NCI-H2081 (cell line): Measurements from ENCODE around the gene DGKQ.

Experiments used
- DNase-seq, 2 experiments: peaks; one replicate each; lab custom pipeline; 2025; lab: John Stamatoyannopoulos, UW

The DGKQ gene, protein sequence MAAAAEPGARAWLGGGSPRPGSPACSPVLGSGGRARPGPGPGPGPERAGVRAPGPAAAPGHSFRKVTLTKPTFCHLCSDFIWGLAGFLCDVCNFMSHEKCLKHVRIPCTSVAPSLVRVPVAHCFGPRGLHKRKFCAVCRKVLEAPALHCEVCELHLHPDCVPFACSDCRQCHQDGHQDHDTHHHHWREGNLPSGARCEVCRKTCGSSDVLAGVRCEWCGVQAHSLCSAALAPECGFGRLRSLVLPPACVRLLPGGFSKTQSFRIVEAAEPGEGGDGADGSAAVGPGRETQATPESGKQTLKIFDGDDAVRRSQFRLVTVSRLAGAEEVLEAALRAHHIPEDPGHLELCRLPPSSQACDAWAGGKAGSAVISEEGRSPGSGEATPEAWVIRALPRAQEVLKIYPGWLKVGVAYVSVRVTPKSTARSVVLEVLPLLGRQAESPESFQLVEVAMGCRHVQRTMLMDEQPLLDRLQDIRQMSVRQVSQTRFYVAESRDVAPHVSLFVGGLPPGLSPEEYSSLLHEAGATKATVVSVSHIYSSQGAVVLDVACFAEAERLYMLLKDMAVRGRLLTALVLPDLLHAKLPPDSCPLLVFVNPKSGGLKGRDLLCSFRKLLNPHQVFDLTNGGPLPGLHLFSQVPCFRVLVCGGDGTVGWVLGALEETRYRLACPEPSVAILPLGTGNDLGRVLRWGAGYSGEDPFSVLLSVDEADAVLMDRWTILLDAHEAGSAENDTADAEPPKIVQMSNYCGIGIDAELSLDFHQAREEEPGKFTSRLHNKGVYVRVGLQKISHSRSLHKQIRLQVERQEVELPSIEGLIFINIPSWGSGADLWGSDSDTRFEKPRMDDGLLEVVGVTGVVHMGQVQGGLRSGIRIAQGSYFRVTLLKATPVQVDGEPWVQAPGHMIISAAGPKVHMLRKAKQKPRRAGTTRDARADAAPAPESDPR

DNA sequence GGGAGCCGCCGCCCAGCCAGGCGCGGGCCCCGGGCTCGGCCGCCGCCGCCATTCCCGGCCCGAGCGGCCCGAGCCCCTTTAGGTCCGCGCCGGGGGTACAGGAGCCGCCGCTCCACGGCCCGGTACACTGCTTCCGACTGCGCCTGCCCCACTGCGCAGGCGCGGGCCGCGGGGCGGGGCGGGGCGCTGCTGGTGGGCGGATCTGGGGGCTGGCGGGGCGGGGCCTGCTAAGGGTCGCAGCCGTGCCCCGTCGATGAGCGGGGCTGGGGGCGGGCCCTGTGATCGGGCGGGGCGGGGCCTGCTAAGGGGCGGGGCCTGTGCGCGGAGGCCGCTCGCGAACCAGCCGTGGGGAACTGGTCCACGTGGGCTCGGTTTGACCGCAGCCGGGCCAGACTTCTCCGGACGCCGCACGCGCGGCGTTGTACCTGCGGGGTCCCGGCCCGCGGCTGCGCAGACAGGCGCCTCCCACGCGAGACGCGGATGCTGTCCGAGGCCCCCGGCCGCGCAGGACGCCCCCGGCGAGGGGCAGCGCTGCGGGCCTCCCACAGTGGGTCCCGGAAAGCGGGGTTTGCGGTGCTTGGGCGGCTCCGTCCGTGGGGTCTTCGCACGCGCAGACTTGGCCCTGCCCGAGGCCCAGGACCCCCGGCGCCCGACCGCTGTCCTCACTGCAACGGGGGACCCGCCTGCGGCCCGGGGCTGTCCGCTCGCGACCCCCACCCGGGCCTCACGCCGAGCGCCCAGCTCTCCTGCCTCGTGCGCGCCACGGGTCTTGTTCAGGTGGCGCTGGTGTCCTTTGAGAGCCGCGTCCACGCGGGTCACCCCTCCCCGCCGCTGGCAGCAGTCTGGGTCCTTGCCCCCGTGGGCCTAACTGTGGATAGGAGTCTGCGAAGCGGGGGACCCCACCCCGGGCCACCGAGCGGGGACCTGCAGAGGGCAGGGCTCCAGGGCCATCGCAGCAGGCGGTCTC, at the start of gene DGKQ:
Gene DGKQ, minus strand, starts transcription at position 139 of the 967 bp plus-strand sequence. Its CDS starts 87 bp downstream, at position 52.
- peak; percentile 37 to 44 for DNase-seq

DNA sequence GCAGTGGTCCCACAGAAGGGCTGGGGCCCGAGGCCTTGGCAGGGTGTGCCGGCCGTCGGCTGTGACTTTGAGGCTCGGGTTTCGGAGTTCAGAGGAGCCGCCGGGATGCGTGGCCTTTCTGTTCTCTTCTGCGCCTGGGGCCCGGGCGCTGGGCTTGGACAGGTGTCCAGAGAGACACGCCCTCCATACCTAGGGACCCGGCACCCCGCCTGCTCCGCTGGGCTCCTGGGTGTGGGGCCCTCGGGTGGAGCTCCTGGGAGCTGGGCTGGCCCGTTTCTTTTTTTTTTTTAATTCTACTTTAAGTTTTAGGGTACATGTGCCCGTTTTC, 49.3 kb upstream of the DGKQ start:
- no peak for DNase-seq

DNA sequence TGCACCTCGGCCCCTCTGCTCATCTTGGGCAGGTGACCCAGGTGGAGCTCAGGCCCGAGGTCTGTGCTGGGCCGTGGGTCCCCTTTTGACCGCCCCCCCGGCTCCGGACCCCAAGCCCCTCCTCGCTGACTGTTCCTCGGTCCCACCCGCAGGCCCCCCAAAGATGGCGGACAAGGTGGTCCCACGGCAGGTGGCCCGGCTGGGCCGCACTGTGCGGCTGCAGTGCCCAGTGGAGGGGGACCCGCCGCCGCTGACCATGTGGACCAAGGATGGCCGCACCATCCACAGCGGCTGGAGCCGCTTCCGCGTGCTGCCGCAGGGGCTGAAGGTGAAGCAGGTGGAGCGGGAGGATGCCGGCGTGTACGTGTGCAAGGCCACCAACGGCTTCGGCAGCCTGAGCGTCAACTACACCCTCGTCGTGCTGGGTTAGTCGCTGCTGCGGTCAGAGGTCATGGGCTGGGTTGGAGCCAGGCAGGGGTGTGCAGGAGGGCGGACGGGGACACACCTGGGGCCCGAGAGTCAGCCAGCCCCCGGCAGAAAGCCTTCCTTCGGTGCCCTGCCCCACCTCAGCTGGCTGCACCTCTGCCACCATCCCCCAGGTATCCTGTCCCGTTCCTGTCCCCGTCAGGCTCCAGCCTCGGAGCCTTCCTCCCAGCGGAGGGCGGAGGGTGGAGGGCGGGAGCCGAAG, 48.8 kb upstream of the DGKQ start:
- DNase-seq, result no peak

DNA sequence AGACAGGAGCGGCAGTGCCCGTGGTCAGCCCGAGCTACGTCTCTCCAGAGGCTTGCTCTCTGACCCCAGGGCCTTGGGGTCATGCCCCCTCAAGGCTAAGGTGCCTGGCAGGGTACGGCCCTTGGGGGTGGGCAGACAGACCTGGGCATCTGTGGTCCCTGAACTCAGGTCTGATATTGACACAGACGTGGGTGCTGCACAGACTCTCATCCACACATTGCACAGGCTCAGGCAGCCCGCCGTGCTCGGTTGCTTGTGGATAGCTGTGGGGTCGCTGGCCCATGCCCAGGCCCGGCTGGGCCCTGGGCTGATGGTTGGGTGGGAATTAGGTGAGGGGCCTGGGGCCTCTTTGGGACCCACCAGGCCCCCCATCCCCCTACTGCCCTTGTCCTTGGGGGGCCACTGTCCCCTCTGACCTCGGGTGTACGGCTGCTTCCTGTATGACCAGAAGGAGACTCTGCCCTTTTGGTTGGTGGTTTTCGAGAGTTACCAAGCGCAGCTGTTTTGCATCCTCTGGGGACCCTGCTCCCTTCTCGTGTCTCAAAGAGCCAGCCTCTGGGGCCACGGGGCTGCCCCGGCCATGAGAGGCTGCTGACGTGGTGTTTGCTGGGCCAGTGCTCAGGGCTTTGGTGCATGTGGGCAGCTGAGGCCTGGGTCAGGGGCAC, 48.1 kb upstream of the DGKQ start:
- DNase-seq, result no peak

DNA sequence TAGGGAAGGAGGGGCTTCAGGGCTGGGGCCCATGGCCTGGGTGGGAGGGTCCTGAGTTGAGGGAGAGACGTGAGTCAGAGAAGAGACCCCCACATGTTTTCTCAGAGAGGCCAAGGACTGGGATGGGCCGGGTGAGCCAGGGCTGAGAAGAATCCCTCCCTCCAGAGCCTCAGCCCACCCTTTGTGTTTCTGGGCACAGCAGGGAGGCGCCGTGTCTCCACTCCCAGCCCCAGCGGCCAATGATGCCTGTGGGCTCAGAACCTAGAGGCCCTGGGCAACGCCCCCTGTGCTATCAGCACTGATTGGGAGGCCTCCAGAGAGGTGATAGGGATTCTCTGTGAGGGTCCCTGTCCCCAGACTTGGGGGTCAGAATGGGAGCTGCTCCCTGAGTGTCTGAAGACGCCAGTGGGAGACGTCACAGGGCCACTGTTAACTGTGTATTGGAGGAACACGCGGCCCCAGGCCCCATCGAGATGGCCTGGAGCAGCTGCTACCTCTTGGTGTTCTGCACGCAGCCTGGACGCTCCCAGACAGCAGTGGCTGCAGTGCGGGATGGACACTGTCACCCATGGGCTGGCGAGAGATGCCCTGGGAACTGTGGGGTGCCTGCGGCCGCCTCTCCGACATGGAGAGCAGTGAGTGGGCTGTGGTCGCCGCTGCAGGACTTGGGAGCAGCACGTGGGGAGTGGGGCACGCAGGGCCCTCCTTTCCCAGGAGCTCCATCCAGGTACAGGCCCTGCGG, 46.5 kb upstream of the DGKQ start:
- DNase-seq, result no peak

DNA sequence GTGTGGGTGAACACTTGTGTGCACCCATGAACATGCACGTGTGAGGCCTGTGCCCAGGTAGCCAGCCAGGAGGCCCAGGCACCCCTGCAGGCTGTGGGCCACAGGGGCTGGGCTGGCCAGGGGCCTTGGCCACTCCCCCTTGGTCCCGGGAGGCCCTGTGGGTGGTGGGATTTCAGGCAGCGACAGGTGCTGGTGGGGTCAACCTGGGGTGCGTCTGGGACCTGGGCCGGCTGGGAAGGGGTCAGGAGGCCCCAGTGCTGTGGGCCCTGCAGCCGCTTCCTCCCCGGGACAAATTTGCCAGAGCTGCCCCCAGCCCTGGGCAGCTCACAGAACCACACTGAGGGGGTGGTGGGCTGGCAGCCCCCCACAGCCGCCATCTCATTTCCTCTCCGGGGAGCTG, 46.0 kb upstream of the DGKQ start:
- no peak for DNase-seq

DNA sequence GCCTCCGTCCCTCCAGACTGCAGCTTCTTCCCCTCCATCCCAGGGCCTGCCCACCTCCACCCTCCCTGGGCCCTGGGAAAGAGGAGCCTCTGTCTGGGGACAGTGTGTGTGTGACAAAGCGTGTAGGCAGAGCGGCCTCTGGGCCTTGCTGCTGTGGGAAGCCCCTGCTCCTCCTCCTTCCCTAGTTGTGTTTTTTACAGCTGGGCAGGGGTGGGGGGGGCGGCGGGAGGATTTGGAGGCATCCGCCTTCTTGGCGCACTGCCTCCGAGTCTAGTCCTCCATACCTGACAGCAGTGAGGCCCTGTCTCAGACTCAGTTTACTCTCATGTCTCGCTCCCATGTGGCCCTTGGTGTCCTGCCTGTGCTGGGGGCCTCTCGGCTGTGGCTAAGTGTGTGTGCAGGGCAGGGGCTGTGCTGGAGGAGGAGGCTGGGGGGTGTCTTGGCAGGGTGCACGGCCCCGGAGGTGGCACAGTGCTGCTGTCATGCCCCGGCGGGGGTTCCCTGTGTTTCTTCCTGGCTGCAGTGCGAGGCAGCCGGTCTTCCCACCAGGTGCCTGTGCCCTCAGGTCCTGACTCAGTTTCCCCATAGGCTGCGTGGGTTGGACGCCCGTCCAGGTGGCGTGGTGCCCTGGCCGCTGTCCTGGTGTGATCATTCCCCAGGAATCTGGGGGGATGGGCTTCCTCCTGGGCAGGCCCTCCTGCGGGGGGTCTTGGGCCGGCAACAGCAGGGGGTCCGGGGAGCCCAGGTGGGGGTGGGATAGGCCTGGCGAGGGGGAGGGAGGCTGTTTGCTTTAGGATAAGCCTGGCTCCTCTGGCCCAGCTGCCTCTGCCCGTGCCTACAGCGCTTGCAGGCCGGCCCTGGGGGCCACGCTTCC, 45.0 kb upstream of the DGKQ start:
- no peak for DNase-seq

DNA sequence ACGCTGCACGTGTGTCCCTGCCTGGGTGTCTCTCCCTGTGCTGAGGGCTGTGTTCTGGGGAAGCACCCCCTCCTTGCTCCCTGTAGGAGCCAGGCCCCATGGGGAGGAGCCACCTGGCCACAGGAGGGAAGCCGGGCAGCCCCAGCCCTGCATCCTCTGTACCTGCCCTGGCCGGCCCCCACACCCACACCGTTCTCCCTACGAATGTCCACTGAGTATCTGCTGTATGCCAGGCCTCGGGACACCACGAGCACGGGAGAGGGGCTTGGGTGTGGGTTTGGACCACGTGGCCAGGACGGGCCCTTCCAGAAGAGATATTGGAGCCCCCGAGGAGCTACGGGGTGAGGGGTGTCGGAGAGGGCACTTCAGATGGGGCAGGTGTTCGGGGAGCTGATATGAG, 44.3 kb upstream of the DGKQ start:
- DNase-seq, result no peak

DNA sequence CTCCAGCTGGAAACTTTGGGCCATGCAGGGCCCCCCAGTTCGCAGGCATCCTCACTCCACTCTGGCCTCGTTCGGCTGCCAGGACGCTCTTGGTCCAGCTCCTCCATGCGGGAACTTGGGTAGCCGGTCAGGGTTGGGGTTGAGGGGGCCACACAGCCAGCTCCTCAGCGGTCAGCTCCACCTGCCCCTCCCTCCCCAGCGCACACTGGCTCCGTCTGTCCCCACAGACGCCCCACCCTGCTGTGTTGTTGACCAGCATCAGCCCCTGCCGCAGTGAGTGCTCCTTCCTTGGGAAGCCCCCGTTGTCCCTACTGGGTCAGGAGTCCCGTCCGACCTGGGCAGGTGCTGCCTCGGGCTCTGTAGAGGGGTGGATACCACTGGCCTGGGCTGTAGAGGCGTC, 43.8 kb upstream of the DGKQ start:
- no peak for DNase-seq

DNA sequence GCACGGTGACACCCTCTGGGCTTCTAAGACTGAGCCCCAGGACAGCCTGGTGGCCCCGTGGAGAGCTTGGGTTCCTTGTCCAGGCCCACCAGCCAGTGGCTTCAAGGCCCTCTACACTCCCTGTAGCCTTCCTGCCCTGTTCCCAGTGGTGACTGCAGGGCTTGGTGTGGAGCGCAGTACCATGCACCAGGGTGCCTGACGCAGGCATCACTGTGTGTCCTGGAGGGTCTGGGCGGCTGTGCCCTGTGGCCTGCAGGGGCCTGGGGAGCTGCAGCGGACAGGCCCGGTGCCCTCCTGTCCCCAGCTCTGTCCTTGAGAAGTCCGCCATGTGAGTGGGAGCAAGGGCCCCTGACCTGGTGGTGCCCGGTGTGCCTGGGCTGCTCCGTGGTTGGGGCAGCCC, 42.4 kb upstream of the DGKQ start:
- no peak for DNase-seq

DNA sequence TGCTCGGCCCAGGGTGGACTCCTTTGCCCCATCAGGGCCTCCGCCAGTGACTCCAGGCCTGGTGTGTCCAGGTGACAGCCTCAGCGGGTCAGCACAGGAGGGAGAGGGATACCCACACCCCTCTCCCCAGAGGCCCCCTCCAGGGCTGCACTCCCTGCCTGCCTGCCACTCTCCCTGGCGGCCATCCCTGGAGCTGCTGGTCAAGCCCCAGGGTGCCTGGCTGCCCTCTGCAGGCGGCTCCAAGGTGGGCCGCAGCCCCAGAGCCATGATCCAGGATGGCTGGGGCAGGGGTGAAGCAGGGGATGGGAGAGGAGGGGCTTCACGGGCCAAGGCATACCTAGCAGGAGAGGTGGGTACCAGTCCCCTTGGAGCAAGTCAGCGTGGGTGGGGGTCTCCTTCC, 41.8 kb upstream of the DGKQ start:
- no peak for DNase-seq

DNA sequence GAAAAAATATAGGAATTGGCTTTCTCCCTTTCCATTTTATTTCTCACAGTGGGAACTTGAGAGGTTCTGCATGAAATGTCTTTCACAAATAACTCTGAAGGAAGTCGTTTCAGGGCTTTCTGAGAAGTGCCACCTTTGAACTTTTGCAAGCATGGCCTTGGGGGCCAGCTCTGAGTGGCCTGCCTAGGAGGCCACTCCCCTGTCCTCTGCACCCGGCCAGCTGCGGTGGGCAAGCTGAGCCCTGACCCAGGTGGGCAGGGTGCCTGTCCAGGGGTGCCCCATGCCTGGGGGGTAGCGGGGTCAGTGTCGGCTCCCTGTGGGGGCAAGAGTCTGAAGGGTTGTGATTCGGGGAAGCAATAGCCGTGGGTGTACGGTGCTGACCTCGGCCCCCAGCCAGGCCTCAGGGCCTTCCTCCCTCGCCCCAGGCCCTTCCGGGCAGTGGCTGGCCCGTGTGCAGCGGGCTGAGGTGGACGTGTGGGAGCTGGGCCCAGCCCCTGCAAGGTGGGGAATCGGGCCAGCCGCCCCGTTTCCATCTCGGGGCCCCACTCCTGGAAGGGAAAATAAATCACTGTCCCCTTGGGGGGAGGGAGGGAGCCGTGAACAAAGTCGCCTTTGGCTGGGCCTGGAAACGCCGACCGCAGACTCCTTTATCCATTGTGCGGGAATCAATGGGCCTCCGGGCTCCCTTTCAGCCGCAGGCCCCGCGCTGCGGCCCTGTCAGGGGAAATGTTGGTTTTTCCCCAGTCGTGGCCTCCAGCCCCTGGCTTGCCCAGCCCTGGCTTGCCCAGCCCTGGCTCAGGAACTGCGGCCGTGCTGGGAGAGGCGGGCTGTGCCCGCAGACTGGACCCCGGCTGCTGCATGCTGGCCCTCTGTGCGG, 41.2 kb upstream of the DGKQ start:
- no peak for DNase-seq

DNA sequence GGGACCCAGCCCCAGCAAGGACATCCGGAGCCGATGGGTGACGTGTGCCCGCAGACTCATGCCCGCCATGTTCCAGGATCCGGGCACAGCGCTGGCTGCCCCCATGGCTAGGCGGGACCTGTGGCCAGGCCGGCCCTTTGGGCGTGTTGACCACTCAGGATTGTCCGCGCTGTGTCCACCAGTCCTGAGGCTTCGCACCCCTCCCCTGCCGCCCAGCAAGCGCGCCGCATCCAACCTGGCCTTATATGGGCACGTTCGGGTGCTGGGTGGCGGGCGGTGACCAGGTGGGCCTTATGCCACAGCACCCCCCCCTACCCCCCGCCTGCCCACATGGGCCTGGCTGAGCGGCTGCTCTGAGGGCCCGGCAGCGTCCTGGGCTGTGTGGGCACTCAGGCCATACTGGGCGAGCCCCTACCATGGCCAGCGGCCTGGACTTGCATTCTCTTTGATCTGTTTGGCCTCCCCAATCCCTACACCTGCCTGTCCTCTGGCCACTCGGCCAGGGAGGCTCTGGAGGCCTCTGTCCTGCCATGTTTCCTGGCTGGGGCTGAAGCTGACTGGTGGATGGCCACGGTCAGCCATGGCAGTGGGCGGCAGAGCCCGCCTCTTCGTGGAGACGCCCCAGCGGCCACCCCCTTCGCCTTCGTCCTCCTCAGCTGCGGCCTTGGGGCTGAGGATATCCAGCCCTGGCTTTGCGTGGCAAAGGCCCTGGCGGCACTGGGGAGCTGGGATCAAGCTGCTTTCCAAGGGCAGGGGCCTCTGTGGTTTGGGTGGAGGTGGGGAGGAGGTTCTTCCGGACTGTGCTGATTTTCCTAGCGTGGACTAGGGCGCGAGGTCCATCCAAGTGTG, 40.1 kb upstream of the DGKQ start:
- no peak for DNase-seq

DNA sequence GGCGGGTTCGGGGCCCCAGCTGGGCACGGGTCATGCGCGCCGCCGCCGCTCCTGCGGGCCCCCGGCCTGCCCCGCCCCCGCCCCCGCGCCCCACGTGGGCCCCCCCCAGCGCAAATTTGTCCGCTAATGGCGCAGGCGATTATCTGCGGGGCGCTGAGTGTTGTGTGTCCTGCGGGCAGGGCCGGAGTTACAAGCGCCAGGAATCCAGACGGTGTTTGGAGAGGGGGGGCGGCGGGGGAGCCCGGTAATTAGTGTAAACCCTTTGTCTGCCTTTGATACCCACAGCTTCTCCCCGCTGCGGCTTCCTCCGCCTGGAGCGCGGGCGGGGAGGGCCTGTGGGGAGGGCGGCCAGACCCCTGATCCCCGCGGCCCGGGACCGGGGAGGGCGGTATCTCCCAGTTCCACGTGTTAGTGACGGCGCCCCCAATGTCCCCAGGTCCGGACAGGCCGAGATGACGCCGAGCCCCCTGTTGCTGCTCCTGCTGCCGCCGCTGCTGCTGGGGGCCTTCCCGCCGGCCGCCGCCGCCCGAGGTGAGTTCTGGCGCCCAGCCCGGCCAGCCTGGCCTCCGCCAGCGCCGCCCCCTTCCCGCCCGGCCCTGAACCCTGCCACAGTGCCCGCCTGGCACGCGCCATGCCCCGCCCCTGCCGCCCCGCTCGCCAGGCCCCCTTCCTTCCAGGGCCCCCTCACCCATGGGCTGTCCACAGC, 38.8 kb upstream of the DGKQ start:
- peak; percentile 53 to 57 for DNase-seq

DNA sequence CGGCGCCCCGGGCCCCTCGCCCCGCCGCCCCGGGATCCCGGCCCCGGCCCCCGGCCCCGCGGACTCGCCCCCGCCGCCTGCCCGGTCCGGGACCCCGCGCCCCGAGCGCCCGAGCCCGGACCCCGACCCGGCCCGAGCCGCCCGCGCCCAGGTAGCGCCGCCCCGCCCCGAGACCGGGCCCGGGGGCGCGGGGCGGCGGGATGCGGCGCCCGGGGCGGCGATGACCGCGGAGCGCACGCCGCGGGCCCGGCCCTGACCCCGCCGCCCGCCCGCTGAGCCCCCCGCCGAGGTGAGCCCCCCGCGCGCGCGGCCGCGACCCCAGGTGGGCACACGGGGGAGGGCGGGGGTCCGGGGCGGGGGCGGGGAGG, 38.3 kb upstream of the DGKQ start:
- no peak for DNase-seq

DNA sequence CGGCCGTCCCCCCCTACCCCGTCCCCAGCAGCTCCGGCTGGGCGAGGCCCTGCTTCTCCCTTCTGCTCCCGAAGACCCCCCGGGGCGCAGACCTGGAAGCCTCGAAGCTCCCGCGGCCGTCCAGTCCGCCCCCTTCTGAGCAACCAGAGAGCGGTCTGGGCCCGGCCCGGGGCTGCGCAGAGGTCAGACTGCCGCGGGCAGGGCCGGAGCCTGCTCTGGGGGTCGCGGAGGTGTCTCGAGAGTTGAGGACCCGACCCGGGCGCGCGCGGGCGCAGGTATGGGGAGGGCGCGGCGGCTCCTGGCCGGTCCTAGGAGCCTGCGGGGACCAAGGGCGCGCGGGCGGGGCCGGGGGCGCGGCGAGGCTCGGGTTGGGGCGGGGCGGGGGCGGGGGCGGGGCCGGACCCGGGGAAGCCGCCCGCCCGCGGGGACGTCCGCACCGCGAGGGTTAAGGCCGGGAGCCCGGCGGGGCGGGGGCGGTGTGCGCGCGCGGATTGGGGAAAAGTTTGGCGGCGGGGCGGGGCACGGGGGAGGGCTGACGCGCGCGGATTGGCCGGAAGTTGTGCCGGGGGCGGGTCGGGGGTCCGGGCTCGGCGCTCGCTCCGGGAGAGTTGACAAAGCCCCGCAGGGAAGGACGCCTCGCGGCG, 37.8 kb upstream of the DGKQ start, which contains the start of gene FGFRL1:
Gene FGFRL1, plus strand, starts transcription at position 605 of the 644 bp plus-strand sequence. CDS start 860 bp downstream, outside the sequence.
- DNase-seq, result no peak
